ENCODE data around the gene TFEC.

- no peak for TF ChIP-seq CTCF (conservative IDR thresholded peaks at IDR 0.05; ENCODE audit: low read depth, low read length)
- TF ChIP-seq POLR2A (IDR thresholded peaks at IDR 0.05; ENCODE audit: low read depth, low read length): no peak
- no peak for TF ChIP-seq RFX5 (IDR thresholded peaks at IDR 0.05; ENCODE audit: low read depth, low read length)
- TF ChIP-seq RCOR1 (IDR thresholded peaks at IDR 0.05; ENCODE audit: insufficient replicate concordance, low read length): no peak
Measured at GRCh38 chr7:115965236-115965635, 65.3 kb downstream of the TFEC start.
